Adrenal gland (tissue), 5 donors: Measurements from ENCODE around the gene LMAN2.

Experiments
- POLR2A ChIP-seq, 2 donors: fragments of 450-650 bp; IDR thresholded peaks; one replicate each; pipeline ENCODE4 v1.6.1; 2017; ENCODE audit warnings: antibody characterized with exemption in 2 of 2, mild to moderate bottlenecking in 2 of 2, moderate library complexity in 1 of 2
- TF ChIP-seq, protein P1 (sequence below), 6 experiments: fragments of 450-650 bp in 4 of 6; fragments of 200-600 bp in 2 of 6; sonication (generic) in 1 of 6; IDR thresholded peaks; 1 replicate in 5 of 6; 2 replicates in 1 of 6; pipeline versions ENCODE4 v1.5.1 to v1.8.0; 2016 to 2021; ENCODE audit warnings: antibody characterized with exemption in 6 of 6, mild to moderate bottlenecking in 2 of 6, moderate library complexity in 1 of 6
- donor health status: DM: no; HTN: no; CAD: no.

DNA sequence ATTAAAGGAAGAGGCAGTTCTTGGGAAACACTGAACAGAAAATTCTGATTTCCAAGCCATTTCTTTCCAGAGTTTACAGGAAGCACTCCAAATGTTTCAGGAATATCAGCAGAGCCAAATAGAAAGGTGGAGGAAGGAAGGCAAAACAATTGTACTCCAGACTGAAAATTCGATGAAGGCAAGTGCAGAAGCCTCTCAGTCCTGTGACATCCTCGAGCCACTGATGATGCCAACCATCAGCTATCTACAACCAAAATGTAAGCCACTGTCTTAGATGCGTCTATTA lies 2.2 kb downstream of the LMAN2 start:
- TF ChIP-seq, protein P1, sequence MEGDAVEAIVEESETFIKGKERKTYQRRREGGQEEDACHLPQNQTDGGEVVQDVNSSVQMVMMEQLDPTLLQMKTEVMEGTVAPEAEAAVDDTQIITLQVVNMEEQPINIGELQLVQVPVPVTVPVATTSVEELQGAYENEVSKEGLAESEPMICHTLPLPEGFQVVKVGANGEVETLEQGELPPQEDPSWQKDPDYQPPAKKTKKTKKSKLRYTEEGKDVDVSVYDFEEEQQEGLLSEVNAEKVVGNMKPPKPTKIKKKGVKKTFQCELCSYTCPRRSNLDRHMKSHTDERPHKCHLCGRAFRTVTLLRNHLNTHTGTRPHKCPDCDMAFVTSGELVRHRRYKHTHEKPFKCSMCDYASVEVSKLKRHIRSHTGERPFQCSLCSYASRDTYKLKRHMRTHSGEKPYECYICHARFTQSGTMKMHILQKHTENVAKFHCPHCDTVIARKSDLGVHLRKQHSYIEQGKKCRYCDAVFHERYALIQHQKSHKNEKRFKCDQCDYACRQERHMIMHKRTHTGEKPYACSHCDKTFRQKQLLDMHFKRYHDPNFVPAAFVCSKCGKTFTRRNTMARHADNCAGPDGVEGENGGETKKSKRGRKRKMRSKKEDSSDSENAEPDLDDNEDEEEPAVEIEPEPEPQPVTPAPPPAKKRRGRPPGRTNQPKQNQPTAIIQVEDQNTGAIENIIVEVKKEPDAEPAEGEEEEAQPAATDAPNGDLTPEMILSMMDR (IDR thresholded peaks at IDR 0.05): no peak
- TF ChIP-seq POLR2A (IDR thresholded peaks at IDR 0.05): no peak
